ENCODE results near the gene SPACDR.
"Not testable (repeated sequence)": the region's sequence is repeated elsewhere in the genome, so short reads cannot be mapped to it uniquely, and the experiment has no call there.

SPACDR gene

GRCh38 chr7:100464210-100464660 is at the start of gene SPACDR:
TSS of gene SPACDR (minus strand) at chr7:100464260. CDS start at chr7:100464025, 235 bp downstream.
- DNase-seq: no peak

GRCh38 chr7:100513212-100513810 is 49.3 kb upstream of the SPACDR start:
- DNase-seq: no peak

GRCh38 chr7:100510437-100511239 is 46.6 kb upstream of the SPACDR start:
- DNase-seq: no peak

GRCh38 chr7:100509231-100509630 is 45.2 kb upstream of the SPACDR start:
- no peak for DNase-seq

- no peak for DNase-seq
Measured at GRCh38 chr7:100506356-100506923, 42.4 kb upstream of the SPACDR start.

GRCh38 chr7:100504887-100505611 is 41.0 kb upstream of the SPACDR start:
- no peak for DNase-seq

GRCh38 chr7:100504031-100504430 is 40.0 kb upstream of the SPACDR start:
- not testable (repeated sequence) for DNase-seq

GRCh38 chr7:100500743-100501142 is 36.7 kb upstream of the SPACDR start:
- not testable (repeated sequence) for DNase-seq

- no peak for DNase-seq
Measured at GRCh38 chr7:100496509-100496908, 32.4 kb upstream of the SPACDR start.

- DNase-seq: no peak
Measured at GRCh38 chr7:100493476-100494264, 29.6 kb upstream of the SPACDR start.

- no peak for DNase-seq
Measured at GRCh38 chr7:100492738-100493475, 28.8 kb upstream of the SPACDR start.

GRCh38 chr7:100491192-100491578 is 27.1 kb upstream of the SPACDR start:
- DNase-seq: no peak

GRCh38 chr7:100490483-100491191 is 26.6 kb upstream of the SPACDR start:
- DNase-seq: no peak

- no peak for DNase-seq
Measured at GRCh38 chr7:100489824-100490223, 25.8 kb upstream of the SPACDR start.

GRCh38 chr7:100489121-100489520 is 25.1 kb upstream of the SPACDR start:
- DNase-seq: no peak

GRCh38 chr7:100488333-100489095 is 24.5 kb upstream of the SPACDR start:
- no peak for DNase-seq

GRCh38 chr7:100486753-100487446 is 22.8 kb upstream of the SPACDR start:
- no peak for DNase-seq

- DNase-seq: no peak
Measured at GRCh38 chr7:100486111-100486636, 22.1 kb upstream of the SPACDR start.

- no peak for DNase-seq
Measured at GRCh38 chr7:100485471-100485876, 21.4 kb upstream of the SPACDR start.

All from activated T-cell treated with anti-CD3 and anti-CD28 coated beads for 4 hours (primary cell).